Ishikawa (cell line): Measurements from ENCODE around the gene BID.

Source experiments
- CEBPB ChIP-seq: IDR thresholded peaks from 2 replicates; pipeline ENCODE4 v1.6.1; 2012
- CREB1 ChIP-seq: IDR thresholded peaks from 2 replicates; pipeline ENCODE4 v1.6.1; 2012; ENCODE audit warnings: low read depth
- EP300 ChIP-seq: IDR thresholded peaks from 2 replicates; pipeline ENCODE4 v1.6.1; 2012; ENCODE audit warnings: borderline replicate concordance
- RAD21 ChIP-seq: IDR thresholded peaks from 2 replicates; pipeline ENCODE4 v1.6.1; 2012; ENCODE audit warnings: low read depth
- USF1 ChIP-seq: IDR thresholded peaks from 2 replicates; pipeline ENCODE4 v1.6.1; 2012
- ZBTB7A ChIP-seq: IDR thresholded peaks from 2 replicates; pipeline ENCODE4 v1.6.1; 2012; ENCODE audit warnings: low read depth
- TF ChIP-seq, protein P1 (sequence below): IDR thresholded peaks from 2 replicates; pipeline ENCODE4 v1.6.1; 2012
- TF ChIP-seq, protein P2 (sequence below): IDR thresholded peaks from 2 replicates; pipeline ENCODE4 v1.6.1; 2012; ENCODE audit warnings: low read depth, mild to moderate bottlenecking

DNA sequence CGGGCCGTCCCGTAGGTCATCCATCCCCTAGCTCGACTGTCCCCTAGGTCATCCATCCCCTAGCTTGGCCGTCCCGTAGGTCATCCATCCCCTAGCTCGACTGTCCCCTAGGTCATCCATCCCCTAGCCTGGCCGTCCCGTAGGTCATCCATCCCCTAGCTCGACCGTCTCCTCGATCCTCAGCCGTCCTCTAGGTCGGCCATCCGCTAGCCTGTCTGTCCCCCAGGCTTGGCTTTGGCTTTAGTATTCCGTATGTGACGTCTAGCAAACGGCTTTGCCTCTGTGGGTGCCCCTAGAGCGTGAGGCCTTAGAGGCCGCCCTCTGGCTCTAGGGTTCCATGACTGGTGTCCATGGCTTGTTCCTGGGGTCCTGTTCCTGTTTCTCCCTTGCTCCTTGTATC is 40.6 kb upstream of the BID start:
- no peak for TF ChIP-seq CEBPB
- no peak for TF ChIP-seq EP300
- no peak for TF ChIP-seq ZBTB7A
- TF ChIP-seq, protein P1, sequence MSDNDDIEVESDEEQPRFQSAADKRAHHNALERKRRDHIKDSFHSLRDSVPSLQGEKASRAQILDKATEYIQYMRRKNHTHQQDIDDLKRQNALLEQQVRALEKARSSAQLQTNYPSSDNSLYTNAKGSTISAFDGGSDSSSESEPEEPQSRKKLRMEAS = no peak
- no peak for TF ChIP-seq USF1
- no peak for TF ChIP-seq RAD21
- TF ChIP-seq CREB1 = no peak
- TF ChIP-seq, protein P2, sequence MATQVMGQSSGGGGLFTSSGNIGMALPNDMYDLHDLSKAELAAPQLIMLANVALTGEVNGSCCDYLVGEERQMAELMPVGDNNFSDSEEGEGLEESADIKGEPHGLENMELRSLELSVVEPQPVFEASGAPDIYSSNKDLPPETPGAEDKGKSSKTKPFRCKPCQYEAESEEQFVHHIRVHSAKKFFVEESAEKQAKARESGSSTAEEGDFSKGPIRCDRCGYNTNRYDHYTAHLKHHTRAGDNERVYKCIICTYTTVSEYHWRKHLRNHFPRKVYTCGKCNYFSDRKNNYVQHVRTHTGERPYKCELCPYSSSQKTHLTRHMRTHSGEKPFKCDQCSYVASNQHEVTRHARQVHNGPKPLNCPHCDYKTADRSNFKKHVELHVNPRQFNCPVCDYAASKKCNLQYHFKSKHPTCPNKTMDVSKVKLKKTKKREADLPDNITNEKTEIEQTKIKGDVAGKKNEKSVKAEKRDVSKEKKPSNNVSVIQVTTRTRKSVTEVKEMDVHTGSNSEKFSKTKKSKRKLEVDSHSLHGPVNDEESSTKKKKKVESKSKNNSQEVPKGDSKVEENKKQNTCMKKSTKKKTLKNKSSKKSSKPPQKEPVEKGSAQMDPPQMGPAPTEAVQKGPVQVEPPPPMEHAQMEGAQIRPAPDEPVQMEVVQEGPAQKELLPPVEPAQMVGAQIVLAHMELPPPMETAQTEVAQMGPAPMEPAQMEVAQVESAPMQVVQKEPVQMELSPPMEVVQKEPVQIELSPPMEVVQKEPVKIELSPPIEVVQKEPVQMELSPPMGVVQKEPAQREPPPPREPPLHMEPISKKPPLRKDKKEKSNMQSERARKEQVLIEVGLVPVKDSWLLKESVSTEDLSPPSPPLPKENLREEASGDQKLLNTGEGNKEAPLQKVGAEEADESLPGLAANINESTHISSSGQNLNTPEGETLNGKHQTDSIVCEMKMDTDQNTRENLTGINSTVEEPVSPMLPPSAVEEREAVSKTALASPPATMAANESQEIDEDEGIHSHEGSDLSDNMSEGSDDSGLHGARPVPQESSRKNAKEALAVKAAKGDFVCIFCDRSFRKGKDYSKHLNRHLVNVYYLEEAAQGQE = no peak
